ENCODE results near the gene DPH1.

- TF ChIP-seq POLR2A (IDR thresholded peaks at IDR 0.05; ENCODE audit: low read depth, low read length) (no peak), RFX5 (IDR thresholded peaks at IDR 0.05; ENCODE audit: low read depth, low read length) (no peak), CTCF (conservative IDR thresholded peaks at IDR 0.05; ENCODE audit: low read depth, low read length) (no peak), BHLHE40 (IDR thresholded peaks at IDR 0.05; ENCODE audit: low read depth, low read length) (no peak)
Observed at GRCh38 chr17:2081564-2081963, 51.6 kb downstream of the DPH1 start.
